CD4-positive, alpha-beta T cell treated with Interleukin-6 at 100 ng/mL for 8 hours (primary cell): ENCODE results near the gene NATD1.

Experiments used
- DNase-seq: peaks from one replicate; pipeline ENCODE4 v3.0.0-alpha.2; 2020; ENCODE audit warnings: mixed read lengths, low spot score

NATD1 gene

DNA sequence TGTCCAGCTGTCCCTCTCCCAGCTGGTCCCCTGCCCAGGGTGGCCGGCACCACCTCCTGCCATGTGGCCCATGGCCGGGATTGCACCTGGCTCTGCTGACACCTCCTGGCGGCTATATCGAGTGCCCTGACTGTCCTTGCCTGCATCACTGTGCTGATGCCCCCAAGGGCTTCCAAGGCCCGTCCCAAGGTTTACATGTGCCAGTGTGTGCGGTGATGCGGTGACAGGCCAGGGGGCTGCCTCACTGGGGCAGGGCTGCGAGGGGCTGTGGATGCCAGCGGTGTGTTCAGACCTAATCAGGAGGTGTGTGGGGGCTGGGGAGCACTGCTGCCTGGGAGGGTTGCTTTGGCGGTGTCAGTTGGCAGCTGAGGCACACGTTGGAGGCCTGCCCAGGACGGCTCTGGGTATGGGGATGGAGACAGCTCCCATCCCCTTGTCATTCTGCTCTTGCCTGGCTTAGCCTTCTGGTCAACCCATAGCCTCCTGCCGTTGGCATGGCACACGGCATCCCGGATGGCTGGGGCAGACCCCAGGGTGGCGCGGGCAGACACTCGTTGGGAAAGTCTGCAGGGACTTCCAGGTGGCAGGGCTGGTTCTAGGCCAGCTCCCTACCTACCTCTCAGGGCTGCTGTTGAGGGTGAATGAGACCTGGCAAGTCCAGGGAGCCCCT lies 36.8 kb upstream of the NATD1 start:
- DNase-seq: no peak

DNA sequence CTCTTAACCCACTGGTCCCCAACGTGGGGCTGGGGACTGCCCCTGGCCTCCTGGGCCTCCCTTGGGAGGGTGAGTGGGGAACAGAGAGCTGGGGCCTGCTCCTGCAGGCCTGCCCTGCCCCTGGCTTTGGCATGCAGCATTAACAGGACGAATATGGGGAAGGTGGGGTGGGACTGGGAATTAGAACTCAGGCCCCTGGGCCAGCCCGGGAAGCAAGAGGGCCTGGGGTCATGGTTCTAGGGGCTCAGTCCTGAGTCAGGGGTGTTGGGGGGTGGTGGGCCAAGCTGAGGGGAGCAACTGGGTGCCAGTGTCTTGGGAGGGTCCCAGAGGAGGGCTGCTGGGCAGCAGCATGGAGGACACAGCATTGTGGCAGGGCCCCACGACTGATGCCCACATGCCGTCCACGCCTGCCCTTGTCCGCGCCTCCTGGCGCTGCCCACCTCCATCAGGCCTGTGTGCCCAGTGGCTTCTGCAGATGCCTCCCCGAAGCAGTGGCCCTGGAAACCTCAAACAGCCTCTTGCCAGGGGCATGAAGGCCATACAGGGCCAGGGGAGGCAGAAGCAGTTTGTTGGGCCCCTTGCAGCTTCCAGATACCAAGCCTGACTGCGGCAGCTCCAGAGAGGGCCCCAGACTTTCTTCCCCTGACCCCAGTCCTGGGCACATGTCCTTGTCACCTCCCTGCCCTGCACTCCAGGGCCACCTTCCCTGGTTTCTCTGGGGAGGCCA lies 36.1 kb upstream of the NATD1 start:
- no peak for DNase-seq

DNA sequence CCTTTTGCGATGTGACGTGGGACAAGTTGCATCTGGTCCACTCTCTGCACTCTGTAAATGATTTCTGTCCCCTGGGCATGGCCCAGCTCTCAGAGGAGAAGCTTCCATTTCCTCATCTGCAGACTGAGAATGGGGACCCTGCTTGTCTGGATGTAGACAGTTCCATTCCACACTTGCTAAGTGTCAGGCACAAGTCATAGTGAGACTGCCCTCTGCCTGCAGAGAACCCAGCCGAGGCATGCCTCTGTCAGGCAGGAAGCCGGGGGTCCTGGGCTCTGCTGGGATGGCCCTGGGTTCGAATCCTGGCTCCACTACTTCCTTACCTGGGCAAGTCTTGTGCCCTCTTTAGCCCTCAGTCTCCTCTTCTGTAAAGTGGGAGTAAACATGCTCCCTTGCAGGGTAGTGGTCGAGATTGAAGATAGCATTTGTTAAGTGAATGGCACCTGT lies 35.4 kb upstream of the NATD1 start:
- DNase-seq: no peak

DNA sequence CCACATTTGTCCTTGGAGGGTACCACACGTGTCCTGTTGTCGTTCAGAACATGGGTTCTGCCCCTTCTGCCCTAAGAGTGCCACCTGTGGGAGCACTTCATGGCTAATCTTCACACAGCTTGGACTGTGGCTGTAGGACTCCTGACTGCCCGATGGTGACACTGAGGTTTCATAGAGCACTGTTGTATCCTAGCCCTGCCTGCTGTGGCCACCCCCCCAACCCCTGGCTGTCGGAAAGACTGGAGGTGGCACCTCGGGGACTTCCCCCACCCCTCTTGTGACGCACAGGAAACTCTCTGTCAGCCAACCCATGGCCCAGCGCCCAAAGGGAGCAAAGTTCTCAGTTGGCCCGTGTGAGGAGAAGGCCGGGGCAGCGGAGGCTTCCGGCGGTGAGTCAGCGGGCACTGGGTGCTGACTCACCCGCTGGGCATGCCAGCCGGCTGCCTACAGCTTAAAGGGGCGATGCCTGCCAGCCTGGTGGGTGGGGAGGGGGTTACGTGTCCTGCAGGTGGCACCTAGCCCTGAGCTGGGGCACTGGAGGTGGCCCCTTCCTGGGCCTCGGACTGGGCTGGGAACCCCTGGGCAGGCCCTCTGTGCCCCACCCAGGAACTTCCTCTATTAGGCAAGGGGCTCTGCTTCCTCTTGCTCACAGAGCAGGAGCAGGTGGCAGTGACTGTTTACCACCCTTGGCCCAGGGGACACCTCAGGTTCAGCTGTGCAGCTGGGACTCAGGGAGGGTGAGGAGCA lies 34.7 kb upstream of the NATD1 start:
- DNase-seq: peak; percentile 95

DNA sequence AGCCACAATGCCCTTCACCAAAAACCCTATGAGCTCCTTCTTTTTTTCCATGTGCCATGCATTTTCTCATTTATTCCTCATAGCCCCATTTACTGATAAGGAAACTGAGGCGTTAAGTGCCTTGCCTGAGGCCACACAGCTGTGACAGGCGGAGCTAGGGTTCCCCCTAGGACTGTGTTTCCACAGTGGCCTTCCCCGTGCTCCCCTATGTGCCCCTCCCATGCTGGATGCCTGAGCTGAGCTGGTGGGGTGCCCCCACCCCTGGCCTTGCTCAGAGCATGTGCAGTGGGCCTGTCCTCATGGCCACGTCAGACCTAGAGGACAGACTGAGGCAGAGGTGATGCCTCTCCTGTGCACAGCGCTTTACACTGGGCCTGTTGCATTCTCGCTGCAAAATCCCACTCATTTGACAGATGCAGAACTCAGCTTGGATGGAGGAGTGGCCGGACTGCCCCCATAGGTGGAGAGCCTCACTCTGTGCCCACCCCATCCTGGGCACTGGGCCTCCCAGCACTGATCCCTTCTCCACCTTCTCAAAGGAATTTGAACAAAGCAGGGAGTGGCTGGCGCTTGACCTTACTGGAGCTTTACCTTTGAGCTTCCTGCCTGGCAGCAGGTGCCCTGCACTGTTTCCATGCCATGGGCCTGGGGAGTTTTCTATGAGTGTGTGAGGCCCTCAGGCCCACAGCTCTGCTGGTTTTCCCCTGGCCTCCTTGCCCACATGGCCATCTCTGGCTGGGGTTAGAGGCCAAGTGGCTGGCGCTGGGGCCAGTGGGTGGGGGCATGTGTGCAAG lies 33.9 kb upstream of the NATD1 start:
- no peak for DNase-seq

DNA sequence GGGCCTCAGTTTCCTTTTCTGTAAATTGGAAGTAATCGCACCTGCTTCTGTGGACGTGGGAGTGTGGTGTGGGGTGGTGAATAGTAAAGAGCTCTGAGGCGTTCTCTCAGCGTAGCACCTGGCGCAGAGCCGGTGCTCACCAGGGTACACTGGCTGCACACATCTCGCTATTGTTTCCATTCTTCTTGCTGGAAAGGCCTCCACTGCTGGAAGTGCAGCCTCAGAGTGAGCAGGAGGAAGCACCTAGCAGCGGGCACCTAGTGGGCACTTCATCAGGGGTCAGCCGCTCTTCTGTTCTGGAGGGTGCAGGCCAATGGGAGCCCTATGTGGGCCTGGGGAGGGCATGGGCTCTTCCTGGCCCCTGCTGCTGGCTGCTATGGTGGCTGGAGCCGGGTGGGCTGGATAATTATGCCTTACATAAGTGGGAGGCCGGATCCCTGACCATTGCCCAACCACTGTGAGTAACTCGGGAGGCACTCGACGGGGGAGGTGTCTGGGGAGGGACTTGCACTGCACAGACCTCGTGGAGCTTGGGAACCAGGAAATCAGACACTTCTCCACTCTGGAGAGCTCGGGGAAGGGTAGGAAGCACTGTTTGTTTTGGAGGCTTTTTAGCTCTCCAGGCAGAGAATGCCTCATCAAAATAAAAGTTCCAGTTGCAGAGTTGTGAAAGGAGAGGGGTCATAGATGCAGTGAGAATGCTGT lies 33.0 kb upstream of the NATD1 start:
- DNase-seq: no peak

DNA sequence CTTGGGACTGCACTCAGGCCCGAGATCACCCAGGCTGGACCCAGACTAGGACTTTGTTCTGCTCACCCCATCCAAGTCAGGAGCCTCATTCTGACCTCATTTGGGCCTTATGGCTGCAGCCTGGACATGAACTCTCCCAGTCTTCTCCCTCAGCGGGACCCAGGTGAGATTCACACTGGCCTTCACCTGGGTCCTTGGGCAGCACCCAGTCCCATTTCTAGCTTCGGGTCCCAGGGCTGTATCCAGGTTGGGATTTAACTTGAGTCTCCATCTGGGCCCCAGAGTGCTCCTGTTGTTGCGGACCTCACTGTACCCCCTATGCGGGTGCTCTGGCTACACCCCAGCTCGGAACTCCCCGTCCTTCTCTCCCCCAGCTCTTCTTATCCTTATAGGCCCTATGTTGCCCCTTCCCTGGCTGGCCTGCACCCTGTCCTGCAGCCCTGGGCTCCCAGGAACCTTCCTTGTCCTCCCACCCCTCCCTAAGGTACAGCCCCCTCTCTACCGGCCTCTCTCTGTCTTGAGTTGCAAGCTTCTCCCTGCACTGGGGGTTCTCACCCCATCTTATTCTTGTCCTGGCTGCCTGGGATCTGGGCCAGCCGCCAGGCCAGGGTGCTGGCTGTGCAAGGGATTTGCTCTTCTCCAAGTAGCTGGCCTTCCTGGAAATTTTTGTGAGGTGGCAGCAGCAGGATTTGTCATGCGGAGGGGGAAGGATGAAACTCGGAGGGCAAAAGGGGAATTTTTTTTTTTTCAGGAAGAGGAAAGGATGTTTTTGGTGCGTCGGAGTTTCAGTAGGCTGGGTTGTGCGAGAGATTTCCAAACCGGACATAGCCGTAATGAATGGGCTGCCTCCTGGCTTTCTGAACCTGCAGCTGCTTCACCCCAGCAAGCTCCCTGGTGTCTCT lies 32.2 kb upstream of the NATD1 start:
- no peak for DNase-seq

DNA sequence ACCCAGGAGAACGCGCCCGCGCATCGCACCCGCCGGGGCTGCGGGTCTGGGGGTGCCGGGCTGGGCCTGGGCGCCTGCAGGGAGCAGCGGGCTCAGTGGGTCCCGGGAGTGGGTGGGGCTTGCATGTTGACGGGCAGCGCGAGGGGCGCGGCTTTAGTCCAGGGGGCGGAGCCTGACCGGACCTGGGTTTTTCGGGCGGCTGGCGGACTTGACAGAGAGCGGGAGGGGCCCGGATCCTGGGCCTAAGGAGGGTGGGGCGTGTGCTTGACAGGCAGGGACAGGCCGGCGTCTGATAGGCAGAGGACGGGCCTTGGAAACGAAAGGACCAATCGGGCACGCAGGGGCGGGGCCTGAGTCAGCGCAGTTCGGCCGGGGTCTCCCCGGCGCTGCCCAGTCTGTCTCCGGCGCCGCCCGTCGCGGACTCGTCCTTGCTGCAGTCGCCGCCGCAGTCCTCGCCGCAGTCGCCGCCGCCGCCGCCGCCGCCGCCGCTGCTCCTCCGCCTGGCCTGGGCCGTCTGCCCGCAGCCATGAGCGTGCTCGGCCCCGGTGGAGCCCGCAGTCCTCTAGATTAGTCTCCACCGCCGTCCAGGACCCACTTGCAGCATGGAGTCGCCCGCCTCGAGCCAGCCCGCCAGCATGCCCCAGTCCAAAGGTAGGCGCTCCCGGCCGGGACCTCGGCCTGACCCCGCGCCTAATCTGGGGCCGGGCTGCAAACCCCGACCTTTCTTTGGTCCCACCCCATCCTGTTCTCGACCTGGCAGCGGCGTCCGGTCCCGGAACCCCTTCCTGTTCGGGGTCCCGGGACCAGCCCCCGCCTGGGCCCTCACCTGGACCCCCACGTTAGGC lies 31.3 kb upstream of the NATD1 start, which contains the start of gene MAP2K3:
Gene MAP2K3, plus strand, starts transcription at position 393 of the 845 bp plus-strand sequence. Its CDS starts 210 bp downstream, at position 603.
- peak; percentile 97 for DNase-seq

DNA sequence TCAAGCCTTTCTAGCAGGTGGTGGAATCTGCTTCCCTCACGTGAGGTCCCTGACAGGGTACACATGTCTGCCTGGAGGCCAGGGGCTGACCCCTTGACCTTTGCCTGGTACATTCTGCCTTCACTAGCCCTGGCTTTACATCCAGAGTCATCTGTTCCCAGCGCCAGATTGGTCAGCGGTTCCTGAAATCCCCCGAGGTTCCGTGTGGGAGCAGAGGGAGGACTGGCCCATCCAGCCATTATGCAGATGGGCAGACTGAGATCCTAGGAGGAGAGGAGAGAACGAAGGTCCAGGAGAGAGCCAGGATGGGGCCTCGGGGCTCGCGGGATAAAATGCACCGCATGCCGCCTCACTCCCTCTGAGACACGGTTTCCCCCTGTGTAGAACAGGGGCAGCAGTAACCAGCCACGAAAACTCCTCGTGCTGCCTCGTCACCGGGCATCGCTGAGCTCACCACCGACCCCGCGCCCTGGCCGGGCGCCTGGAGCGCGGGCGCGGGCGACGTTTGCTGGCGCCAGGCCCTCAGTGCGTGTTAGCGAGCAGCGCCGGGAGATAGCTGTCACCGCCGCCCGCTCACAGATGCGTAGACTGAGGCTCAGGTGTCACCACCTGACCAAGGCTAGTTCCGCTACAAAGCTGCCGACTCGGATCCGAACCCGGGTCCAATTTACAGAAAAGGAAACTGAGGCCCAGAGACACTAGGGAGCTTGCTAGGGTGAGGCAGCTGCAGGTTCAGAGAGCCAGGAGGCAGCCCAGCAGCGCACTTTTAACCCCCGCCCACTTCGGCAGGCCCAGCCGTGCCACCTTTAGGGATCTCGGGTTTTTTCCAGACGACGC lies 30.5 kb upstream of the NATD1 start:
- DNase-seq: no peak

DNA sequence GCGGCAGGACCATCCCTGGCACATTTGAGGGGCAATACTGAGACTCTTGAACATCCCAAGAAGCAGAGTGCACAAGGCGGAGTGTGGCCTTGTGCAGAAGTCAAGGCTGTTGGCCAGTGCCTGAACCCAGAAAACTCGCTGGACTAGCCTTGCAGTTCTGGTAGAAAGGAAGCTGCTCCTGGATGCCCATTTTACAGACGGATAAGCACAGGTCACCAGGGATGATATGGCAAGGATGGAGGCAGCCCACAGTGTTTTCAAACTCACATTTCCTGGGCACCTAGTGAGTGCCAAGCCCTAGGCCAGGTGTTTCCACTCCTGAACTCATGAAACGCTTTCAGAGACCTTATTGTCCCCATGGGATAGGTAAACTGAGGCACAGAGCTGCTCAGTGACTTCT lies 29.6 kb upstream of the NATD1 start:
- no peak for DNase-seq

DNA sequence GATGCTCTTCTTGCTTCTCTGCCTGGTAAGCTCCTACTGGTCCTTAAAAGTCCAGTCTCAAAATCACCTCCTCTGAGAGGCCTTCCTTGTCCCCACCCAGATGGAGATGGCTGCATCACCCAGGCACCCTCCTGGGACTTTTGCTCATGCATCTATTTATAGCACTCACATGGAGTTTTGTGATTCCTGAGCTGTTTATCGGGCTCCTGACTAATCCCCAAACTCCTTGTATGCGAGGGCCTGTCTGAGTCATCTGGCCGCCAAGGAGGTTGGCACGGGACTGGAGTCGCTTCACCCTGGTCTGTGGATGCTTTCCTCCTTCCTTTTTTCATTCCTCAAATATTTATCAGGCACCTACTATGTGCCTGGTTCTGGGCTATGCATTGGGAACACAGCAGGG lies 29.0 kb upstream of the NATD1 start:
- DNase-seq: no peak

DNA sequence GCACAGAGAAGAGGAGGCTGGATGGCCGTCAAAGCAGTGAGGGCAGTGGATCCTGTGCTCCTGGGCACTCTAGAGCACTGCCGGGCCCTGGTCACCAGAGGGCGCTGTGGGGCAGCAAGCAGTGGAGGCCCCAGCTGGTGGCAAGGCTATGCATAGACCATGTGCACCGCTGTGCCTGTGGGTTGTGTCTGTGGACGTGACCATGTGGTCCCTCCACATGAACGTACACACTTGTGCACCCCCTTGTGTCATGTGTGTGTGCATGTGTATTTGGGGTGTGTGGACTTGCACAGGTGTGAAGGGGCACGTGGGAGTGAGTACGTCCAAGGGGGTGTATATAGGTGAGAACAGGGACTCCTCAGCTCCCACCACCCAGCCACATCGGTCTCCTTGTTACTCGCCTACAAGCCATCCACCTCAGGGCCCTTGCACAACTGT lies 26.9 kb upstream of the NATD1 start:
- DNase-seq: peak; percentile 87

DNA sequence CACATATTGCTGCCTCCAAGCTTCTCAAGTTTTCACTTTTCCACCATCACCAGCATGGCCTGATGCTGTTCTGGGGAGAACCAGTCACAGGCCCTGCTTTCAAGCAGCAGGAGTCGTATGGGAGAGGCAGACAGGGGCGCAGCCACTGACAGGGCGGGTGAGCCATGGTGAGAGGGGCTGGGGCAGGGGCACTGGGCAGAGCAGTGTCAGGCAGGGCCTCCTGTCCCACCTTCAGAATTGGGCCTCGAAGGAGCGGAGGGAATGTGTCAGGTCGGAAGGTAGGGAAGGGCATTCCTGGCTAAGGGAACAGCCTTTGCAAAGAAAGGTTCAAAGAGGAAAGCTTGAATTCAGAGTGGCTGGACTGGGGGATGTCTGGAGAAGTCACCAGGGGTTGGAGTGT lies 26.4 kb upstream of the NATD1 start:
- DNase-seq: no peak

DNA sequence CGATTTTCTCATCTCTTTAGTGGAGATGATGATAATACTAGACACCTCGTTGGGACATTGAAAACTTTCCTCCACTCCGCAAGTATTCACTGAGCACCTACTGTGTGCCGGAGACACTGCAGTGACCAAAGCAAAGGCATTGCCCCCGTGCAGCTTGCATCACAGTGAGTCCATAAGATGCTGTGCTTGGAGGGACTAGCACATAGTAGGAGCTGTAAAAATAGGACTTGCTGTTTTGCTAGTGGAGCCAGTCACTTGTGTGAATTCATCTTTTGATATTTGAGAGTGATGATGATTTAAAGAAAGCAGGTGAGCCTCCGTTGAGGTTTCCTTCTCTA lies 26.0 kb upstream of the NATD1 start:
- DNase-seq: no peak

DNA sequence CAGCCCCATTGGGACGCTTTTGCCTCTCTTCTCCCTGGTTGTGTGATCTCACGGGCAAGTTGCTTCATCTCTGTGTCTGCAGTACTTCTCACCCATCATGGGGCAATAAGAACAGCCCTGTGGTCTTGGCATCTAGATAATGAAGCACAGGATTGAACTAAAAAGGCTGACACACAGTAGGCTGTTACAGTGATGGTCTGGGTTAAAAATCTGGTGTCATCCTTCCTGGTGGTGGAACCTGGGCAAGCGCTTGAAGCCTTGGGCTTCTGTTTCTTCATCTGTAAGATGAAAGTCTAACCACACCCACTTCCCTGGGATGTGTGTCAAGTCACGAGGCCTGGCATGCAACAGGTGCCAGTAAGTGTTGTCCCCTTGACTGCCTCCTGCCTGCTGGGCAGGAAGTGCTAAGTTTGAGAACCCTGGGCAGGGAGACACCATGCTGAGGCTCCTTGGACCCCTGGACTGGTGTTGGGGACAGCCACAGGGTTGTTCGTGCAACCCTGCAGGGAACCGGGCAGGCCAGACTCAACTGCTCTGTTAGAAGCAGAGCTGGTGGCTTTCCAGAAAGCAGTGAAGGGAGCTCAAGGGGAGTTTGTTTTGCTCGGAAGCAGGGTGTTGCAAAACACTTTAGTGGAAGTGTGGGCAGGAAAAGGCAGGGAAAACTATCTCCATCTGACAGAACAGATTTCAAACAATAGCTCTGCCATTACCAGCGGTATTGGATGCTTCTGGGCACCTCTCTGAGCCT lies 25.4 kb upstream of the NATD1 start:
- peak; percentile 85 for DNase-seq

DNA sequence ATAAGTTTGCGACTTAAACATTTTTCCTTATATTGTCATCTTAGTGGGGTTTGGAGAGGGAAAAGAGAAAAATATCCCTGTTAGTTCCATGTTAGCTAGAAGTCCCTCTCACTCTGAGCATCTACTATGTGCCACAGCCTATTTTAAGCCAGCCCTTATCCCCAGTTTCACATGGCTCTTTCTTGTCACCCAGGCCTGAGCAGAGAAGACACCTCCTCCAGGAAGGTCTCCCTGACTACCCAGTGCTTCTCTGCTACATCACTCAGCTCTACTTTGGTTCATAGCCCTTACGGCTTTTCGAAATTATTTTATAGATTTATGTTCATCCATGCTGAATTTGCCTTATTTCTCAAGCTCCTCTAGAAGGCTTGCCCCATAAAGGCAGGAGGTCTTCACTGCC lies 24.1 kb upstream of the NATD1 start:
- no peak for DNase-seq

DNA sequence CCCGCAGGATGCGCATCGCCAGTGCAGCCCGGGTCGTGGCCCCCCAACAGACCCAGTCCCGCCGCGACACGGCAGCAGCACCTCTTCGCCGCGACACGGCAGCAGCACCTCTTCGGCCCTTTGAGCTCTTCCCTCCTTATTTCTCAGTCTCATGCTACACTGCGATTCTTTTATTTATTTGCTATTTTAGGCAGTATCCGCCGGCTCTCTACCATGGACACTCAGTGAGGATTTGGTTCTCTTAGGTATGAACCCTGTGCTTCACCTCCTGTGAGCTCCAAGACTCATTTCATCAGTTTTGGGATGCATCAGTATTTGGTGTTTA lies 23.0 kb upstream of the NATD1 start:
- no peak for DNase-seq
